Stimulated activated CD4-positive, alpha-beta T cell treated with anti-CD3 and anti-CD28 coated beads, Interleukin-4, amount 100 ng/mL, for 4 hours (primary cell): ENCODE data around the gene KRT27.
"Not testable (repeated sequence)": the region's sequence is repeated elsewhere in the genome, so short reads cannot be mapped to it uniquely, and the experiment has no call there.

ENCODE experiments used
- DNase-seq, 2 experiments: peaks; one replicate each; pipeline ENCODE4 v3.0.0-alpha.2; 2020

The KRT27 gene

DNA sequence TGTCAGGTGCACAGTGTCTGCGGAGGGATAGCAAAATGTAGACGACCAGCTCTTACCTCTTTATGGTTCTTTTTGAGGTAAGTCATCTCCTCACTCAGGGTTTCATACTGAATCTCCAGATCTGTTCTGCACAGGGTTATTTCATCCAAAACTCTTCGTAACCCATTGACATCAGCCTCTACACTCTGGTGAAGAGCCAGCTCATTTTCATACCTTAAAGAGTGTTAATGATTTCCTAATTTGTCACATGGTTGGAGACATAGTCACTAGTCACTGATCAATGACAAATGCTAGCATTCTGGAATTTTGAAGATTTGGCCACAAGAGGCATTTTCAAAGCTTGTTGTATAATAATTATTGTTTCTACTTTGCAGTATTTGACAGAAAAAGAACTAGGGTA, 28.5 kb downstream of the KRT27 start:
- DNase-seq = no peak

DNA sequence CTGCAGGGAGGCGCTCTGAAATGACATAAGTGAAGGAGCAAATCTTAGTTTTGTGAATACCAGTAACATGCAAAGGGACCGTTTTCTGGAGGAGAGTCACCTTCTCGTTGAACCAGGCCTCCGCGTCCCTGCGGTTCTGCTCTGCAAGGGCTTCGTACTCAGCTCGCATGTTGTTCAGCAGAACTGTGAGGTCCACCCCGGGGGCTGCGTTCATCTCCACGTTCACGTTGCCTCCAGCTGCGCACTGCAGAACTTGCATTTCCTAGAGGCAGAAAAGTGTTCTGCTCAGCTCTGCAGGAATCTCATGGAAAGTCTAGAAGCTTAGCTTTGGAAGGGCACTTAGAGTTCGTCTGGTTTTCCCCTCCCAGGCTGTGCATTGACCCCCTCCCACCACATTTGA, 31.3 kb downstream of the KRT27 start:
- DNase-seq = no peak

- DNase-seq = no peak
Observed at GRCh38 chr17:40750391-40750790, 32.0 kb downstream of the KRT27 start.

GRCh38 chr17:40748666-40749065, 33.7 kb downstream of the KRT27 start:
- not testable (repeated sequence) for DNase-seq

- no peak for DNase-seq
Observed at GRCh38 chr17:40738553-40738952, 43.8 kb downstream of the KRT27 start.

DNA sequence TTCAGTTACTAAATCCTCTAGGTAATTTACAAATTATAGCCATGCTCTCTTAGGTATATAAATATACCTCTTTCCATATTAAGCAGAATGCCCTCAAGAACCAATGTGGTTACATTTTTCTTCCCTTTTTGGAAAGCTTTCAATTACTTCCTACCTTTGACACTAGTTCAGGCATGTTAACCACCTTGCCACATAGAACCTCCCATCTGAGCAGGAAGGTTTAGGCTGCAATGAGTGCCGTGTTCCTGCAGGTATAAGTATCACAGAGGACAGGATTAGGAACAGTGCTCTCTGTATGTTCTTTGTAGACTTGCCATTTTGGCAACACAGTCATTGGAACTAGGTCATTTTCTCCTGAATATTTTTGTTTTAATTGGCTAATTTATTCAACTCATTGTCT, 47.3 kb downstream of the KRT27 start:
- no peak for DNase-seq

GRCh38 chr17:40734018-40734417, 48.3 kb downstream of the KRT27 start:
- no peak for DNase-seq

DNA sequence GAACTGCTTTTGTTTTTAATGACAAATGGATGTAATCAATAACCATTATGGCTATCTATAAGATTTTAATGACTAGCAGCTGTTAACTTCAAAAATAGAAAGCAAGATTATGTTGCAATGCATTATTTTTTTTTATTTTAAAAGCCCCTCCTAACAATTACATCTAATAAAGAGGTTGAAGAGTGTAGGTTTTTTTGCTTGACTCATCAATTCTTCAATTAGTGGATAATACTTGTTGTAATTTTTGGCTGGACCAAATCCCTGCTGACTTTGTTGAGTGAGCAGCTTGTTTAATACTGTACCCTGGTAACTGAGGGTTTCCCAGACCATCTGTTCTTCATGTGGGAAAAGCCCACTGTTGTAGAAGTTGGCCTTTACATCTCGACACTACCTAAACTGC, 51.4 kb downstream of the KRT27 start:
- DNase-seq = no peak

GRCh38 chr17:40727447-40728231, 54.7 kb downstream of the KRT27 start:
- no peak for DNase-seq

- no peak for DNase-seq
Observed at GRCh38 chr17:40726919-40727318, 55.4 kb downstream of the KRT27 start.
